ENCODE data around the gene GMDS.

GMDS gene

DNA sequence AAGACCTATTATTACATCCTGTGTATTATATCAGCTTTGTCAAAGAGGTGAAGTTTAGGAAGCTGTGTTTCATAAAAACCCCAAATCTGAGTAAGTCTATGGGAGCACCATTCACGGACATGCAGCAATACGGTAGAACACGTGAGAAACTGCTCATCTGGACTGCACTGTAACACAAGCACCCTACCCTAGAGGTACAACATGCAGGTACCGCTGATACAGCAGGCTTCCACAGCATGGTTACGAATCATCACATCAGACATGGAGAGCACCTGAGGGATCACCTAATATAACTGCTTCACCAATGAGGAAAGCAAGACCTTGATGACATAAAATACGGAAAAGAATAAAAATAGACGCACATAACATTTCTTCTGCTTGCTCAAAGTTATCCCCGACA, 96.7 kb downstream of the GMDS start:
- in situ Hi-C loops (cut with HindIII; ENCODE audit: low sequenced_read_pairs), result no loop called here

DNA sequence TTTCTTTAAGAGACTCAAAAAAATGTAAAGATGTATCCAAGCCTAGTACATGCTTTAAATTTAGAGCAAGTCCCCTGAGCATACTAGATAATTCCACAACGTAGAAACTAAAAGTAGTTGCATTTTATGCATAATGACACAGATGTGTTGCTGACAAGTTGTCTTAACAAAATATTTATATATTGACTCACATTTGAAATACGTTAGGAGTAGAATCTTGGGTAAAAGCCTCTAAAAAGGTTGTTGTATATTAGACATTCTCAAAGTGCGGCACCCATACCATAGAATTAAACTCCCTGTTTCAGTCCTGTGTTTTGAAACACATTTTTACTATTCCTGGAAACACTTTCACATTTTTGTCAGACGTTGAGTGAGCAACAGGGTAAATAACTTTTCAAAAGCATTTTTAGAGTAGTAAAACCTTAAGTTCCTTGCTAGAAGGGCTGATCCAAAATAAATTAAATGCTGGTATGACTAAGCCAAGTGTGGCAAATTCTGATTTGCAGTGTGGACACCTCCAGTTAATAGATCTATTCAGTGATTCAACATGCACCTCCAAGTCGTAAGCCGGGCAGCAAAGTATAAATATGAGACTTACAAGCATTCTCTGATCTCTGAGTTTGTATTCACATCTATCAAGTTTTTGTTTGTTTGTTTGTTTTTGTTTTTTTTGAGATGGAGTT, 97.5 kb downstream of the GMDS start:
- in situ Hi-C loops (cut with HindIII; ENCODE audit: low sequenced_read_pairs), result no loop called here

DNA sequence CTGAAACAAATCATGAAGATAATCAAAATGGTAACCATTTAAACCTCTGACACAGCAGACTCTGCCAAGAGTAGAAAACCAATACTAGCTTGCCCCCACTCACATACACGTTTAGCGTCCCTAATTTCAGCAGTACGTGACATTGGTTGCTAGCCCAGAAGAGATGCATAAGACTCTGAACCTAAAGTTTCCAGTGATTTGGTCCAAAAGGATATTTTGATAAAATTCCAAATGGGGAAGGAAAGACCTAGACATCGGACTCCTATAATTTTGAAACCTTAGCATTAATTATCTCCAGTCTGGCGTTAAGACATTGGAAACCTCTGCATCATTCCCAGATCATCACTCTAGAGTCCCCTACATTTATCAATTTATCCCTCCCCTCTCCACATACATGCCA, 98.1 kb downstream of the GMDS start:
- in situ Hi-C loops (cut with HindIII; ENCODE audit: low sequenced_read_pairs), result no loop called here

DNA sequence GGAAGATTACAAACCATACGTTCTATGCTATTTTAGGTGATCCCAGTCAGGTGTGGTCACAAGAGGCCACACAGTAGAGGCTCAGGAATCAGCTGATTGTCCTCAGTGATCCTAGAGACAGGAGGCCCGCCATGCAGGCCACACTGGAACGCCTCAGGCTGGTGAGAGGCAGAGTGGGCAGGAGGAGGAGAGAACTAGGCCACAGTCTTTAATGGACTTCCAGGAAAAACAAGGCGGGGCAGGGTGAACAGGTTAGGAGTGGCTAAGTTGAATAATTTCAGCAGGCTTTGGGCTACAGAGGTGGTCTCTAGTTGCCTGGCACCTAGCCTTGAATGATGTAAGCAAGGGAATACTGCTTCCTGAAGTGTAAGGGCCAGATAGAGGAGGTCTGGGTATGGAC, 101.2 kb downstream of the GMDS start:
- in situ Hi-C loops (cut with HindIII; ENCODE audit: low sequenced_read_pairs), result no loop called here

DNA sequence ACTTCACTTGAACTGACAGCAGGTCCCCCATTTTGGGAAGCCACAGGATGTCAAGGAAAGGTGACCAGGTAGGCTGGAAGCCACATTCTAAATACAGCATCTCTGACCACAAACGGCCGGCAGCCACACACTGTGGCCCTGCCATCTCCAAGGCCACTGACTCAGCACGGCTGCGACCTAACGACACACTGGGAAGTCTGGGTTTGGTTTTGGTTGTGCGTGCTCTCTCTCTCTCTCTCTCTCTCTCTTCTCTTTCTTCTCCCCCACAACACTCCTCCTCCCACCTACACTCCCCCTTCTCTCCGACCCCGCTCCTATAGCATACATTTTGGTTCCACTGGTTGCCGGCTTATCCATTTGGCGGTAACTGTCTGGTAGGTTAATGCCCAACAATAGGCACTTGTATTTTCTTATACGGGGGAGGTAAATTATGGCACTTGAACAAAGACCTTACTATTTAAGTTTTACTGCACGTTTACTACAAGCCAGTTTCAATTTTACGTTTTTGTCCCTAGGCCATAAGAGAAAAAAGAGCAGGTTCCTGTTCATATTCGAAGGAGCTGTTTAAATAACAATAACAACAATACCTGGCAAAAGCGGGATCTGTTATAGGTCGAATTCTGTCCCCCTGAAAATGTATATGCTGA, 103.6 kb downstream of the GMDS start:
- in situ Hi-C loops (cut with HindIII; ENCODE audit: low sequenced_read_pairs), result no loop called here

DNA sequence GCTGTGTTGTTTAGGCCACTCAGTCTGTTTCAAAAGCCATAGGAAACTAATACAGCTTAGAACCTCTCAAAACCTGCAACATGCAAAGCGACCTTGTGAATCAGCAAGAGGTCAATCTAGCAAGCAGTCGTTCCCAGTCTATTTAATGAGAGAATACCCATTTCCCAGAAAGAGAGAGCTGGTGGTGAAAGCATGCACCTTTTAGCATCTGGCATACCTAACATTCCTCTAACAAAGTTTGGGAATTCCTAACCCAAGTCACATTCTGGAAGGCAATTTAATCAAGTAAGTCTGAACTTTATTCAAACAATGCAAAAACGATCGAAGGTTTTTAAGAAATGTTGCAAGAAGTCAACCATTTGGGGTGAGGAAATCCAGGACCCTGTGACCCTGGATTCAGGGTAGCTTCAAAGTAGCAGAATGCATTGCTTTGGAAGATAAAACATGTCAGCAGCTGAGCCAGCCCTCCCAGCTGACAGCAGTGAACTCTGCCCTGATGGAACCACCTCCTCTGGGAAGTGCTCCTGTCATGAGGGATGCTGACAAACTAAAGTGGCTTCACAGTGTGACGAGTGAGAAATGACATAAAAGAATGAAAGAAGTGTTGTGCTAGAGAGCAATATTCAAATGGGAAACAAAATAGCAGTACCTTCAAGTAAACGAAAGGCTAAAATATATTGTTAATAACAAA, 104.8 kb downstream of the GMDS start:
- in situ Hi-C loops (cut with HindIII; ENCODE audit: low sequenced_read_pairs), result no loop called here

DNA sequence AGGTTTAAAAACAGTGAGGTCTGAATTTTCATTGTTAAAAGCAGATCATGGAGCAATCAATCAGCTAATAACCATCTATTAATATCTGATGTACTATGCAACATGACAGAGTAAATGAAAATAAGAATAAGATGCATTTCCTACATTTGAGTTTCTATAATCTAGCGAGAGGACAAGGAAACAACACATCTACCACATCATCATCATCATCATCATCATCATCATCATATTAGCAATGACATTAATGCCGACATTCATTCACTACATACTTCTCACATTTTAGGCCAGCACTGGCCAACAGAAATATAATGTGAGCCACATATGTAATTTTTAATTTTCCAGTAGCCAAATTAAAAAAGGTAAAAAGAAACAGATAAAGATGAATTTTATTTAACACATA, 110.0 kb downstream of the GMDS start:
- in situ Hi-C loops (cut with HindIII; ENCODE audit: low sequenced_read_pairs), result no loop called here

DNA sequence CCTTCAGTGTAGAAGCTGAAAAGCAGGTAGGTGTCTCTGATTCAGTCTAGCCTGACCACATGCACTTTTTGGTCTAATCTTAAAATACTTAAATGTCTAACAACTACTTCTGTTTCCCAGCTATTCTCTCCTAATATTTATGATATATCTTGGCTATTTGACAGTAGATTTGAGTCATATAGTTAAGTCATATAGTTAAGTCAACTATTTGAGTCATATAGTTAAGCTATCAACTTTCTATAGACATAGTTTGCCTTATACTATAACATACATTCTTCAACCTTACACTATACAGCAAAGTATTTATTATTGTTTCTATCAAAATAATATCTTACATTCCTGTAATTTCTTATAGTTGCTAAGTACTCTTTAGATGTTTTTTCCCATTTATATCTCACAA, 110.9 kb downstream of the GMDS start:
- in situ Hi-C loops (cut with HindIII; ENCODE audit: low sequenced_read_pairs), result no loop called here

DNA sequence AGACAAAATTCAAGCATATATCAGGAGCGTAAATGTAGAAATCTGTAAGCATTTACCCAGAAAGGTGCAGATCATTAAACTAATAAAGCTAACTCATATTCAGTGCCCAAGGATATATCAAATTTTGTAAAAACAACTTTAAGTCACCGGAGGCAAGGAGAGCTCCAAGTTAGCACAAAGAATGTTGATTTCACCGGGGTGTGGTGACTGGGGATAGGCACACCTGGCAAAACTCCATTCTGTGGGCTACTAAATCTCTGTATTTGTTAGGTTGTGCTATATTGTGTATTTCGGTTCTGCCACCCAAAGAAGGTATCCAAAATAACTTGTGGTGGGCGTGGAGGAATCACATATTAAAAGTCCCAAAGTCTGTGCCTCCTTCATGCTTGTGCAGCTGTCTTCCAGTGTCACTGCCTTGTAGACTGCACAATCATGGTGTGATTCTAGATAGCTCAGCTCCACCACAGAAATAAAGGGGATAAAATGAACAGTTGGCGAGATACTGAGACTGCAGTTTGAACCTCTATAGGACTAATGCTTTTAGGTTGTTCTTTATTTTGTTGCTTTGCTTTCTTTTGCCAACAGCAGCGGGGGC, 111.6 kb downstream of the GMDS start:
- in situ Hi-C loops (cut with HindIII; ENCODE audit: low sequenced_read_pairs), result no loop called here

DNA sequence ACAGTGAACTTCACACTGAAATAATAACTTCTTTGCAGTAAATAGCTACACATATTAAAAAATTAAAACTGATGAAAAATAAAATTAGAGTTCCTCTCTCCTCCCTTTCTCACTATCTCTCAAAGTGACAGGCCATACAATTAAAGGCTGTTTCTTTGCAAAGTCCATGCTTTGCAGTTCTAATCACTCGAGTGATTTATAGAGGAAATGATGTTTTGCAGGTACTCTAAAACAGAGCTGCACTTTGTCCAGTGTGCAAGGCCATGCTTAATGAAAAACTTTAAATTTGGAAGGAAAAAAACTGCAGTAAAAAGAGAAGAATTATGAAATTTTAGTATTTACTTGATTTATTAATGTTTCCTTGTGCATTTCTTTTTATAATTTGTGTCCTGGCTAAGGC, 112.5 kb downstream of the GMDS start:
- in situ Hi-C loops (cut with HindIII; ENCODE audit: low sequenced_read_pairs), result no loop called here

GRCh38 chr6:2132416-2132815, 113.0 kb downstream of the GMDS start:
- in situ Hi-C loops (cut with HindIII; ENCODE audit: low sequenced_read_pairs), result no loop called here

DNA sequence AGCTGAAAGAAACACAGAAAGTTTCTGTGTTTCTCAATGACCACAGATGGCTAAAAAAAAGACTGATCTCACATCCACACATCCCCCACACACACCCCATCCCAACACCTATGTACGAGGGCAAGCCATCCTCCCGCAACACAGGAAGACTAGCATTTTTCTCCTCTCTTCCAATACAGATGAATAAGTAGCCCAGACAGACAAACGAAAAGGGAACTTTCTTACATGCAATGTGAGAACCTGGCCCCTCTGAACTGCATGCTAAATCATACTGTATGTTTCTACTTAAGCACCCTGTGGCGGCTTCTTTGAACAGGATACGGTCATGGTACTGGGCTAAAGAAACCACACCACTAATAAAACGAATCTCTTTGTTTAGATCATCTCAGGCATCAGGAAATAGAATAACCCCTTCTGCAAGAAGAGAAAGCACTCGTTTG, 116.2 kb downstream of the GMDS start:
- in situ Hi-C loops (cut with HindIII; ENCODE audit: low sequenced_read_pairs), result no loop called here

DNA sequence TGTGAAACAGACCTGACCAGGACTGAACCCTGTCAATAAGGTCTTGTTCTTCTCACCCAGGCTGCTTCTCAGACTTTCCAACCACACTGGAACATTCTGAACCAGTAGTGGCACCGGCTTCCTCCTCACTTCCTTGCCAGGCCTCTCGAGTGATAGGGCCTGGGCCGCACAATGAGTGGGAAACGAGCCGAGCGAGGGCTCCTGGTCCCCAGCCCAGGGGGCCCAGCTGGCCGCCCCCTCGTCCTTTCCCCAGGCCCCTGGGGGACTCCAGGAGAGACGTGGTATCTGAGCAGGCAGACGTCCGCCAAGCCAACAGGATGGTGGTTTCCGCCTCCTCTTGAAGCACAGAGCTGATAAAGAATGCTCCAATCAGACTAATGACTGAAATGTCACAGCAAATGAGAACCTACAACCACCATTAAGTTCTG, 117.9 kb downstream of the GMDS start:
- in situ Hi-C loops (cut with HindIII; ENCODE audit: low sequenced_read_pairs), result no loop called here

GRCh38 chr6:2126351-2126750, 119.1 kb downstream of the GMDS start:
- in situ Hi-C loops (cut with HindIII; ENCODE audit: low sequenced_read_pairs), result no loop called here

- in situ Hi-C loops (cut with HindIII; ENCODE audit: low sequenced_read_pairs), result no loop called here
These were observed 120.2 kb downstream of the GMDS start for GRCh38 chr6:2125158-2125557.

DNA sequence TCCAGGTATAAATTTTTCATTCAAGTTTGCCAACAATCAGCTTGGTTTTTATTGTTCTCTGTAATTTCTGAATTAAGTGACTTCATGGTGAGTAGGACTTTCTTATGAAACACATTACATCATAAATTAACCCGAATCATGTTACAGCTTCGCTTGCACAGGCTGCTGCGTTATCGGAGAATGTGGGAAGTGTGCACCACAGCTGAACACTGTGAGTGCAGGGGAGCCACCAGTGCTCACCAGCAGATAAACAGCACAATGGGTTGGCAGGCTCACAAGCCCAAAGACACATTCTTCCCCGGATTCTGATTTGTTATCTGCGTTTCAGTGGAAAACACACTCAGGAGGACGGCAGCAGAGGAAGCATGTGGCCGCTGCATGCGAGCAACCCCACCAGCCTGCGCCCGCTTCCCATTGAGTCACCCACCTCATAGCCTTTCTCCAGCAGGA, 121.1 kb downstream of the GMDS start:
- in situ Hi-C loops (cut with HindIII; ENCODE audit: low sequenced_read_pairs), result loop anchor here (25.0 kb wide), 1 partner anchor 337 kb away; no protein-coding TSS in a partner anchor

GRCh38 chr6:2120912-2121311, 124.5 kb downstream of the GMDS start:
- in situ Hi-C loops (cut with HindIII; ENCODE audit: low sequenced_read_pairs), result loop anchor here (25.0 kb wide), 1 partner anchor 334 kb away; no protein-coding TSS in a partner anchor

- in situ Hi-C loops (cut with HindIII; ENCODE audit: low sequenced_read_pairs), result loop anchor here (25.0 kb wide), 1 partner anchor 332 kb away; no protein-coding TSS in a partner anchor
These were observed 126.1 kb downstream of the GMDS start for GRCh38 chr6:2119275-2119674.

GRCh38 chr6:2118136-2118535, 127.3 kb downstream of the GMDS start:
- in situ Hi-C loops (cut with HindIII; ENCODE audit: low sequenced_read_pairs), result loop anchor here (25.0 kb wide), 1 partner anchor 331 kb away; no protein-coding TSS in a partner anchor

- in situ Hi-C loops (cut with HindIII; ENCODE audit: low sequenced_read_pairs), result loop anchor here (25.0 kb wide), 1 partner anchor 330 kb away; no protein-coding TSS in a partner anchor
These were observed 128.0 kb downstream of the GMDS start for GRCh38 chr6:2117447-2117846.

GRCh38 chr6:2116496-2116895, 128.9 kb downstream of the GMDS start:
- in situ Hi-C loops (cut with HindIII; ENCODE audit: low sequenced_read_pairs), result loop anchor here (25.0 kb wide), 1 partner anchor 329 kb away; no protein-coding TSS in a partner anchor

Data from endothelial cell of hepatic sinusoid (primary cell).